Breast epithelium (tissue), 3 donors: ENCODE data around the gene GMIP.

Source experiments
- CTCF ChIP-seq, 3 donors: fragments of 450-650 bp; IDR thresholded peaks; one replicate each; pipeline ENCODE4 v1.5.1; 2016 to 2017; ENCODE audit warnings: antibody characterized with exemption in 3 of 3, mild to moderate bottlenecking in 3 of 3, moderate library complexity in 3 of 3
- POLR2A ChIP-seq: fragments of 450-650 bp; IDR thresholded peaks from one replicate; pipeline ENCODE4 v1.6.1; 2016; ENCODE audit warnings: antibody characterized with exemption, mild to moderate bottlenecking, moderate library complexity

GRCh38 chr19:19662871-19663255 is 19.4 kb upstream of the GMIP start:
- TF ChIP-seq POLR2A (no peak), CTCF (IDR thresholded peaks at IDR 0.05) (no peak)
